DND-41 (cell line): ENCODE results near the gene FHL2.

Experiments
- ATAC-seq: fragments of 200-7000 bp; cut with Tn5 transposase; 3 replicates; pipeline ENCODE4 v1.9.1; 2021; ENCODE audit warnings: low read depth; ENCODE audit not compliant: insufficient read depth
- DNase-seq: peaks from one replicate; pipeline ENCODE4 v3.0.0-alpha.2; 2020
- H2AFZ ChIP-seq: 2 replicates; pipeline ENCODE4 v1.6.0; 2012; ENCODE audit warnings: low read depth, low read length
- H3K27ac ChIP-seq: 2 replicates; pipeline ENCODE4 v1.5.1; 2012; ENCODE audit warnings: low read length, inconsistent platforms
- H3K27me3 ChIP-seq: fragments of 200-600 bp; sonication (generic); 2 replicates; pipeline ENCODE4 v1.6.0; 2012; ENCODE audit warnings: low read length, mild to moderate bottlenecking, inconsistent platforms; ENCODE audit not compliant: insufficient read depth, poor library complexity
- H3K36me3 ChIP-seq: 2 replicates; pipeline ENCODE4 v1.5.1; 2012; ENCODE audit warnings: low read length, inconsistent platforms; ENCODE audit not compliant: insufficient read depth
- H3K4me1 ChIP-seq: 2 replicates; pipeline ENCODE4 v1.5.1; 2012; ENCODE audit warnings: mild to moderate bottlenecking, low read length; ENCODE audit not compliant: insufficient read depth
- H3K4me2 ChIP-seq: 2 replicates; pipeline ENCODE4 v1.6.0; 2012; ENCODE audit warnings: mild to moderate bottlenecking, moderate library complexity, low read length, inconsistent platforms; ENCODE audit not compliant: insufficient read depth
- H3K4me3 ChIP-seq, 2 experiments: fragments of 200-600 bp in 1 of 2; shearing (Covaris generic) in 1 of 2; 2 replicates each; pipeline ENCODE4 v1.5.1; 2012 to 2016; ENCODE audit warnings: inconsistent platforms in 2 of 2, low read length in 2 of 2, mild to moderate bottlenecking in 2 of 2, low read depth in 1 of 2, moderate library complexity in 1 of 2
- H3K79me2 ChIP-seq: 2 replicates; pipeline ENCODE4 v1.6.0; 2012; ENCODE audit warnings: low read length, inconsistent platforms; ENCODE audit not compliant: insufficient read depth
- H3K9ac ChIP-seq: 2 replicates; pipeline ENCODE4 v1.6.0; 2012; ENCODE audit warnings: low read depth, mild to moderate bottlenecking, inconsistent platforms, low read length, moderate library complexity
- H3K9me3 ChIP-seq: 2 replicates; pipeline ENCODE4 v1.5.1; 2012; ENCODE audit warnings: low read length, moderate library complexity, mild to moderate bottlenecking, inconsistent platforms; ENCODE audit not compliant: insufficient read depth, severe bottlenecking
- H4K20me1 ChIP-seq: 2 replicates; pipeline ENCODE4 v1.6.0; 2012; ENCODE audit warnings: low read length; ENCODE audit not compliant: insufficient read depth
- EZH2 ChIP-seq: IDR thresholded peaks from 3 replicates; pipeline ENCODE4 v1.6.1; 2012; ENCODE audit warnings: borderline replicate concordance, low read depth, mild to moderate bottlenecking, moderate library complexity, low read length, inconsistent platforms; ENCODE audit not compliant: severe bottlenecking
- TF ChIP-seq, protein P1 (sequence below): IDR thresholded peaks from 2 replicates; pipeline ENCODE4 v1.5.1; 2012; ENCODE audit warnings: borderline replicate concordance, low read length, moderate library complexity, mild to moderate bottlenecking; ENCODE audit not compliant: poor library complexity, severe bottlenecking; ENCODE audit errors: extremely low read depth

FHL2 gene

DNA sequence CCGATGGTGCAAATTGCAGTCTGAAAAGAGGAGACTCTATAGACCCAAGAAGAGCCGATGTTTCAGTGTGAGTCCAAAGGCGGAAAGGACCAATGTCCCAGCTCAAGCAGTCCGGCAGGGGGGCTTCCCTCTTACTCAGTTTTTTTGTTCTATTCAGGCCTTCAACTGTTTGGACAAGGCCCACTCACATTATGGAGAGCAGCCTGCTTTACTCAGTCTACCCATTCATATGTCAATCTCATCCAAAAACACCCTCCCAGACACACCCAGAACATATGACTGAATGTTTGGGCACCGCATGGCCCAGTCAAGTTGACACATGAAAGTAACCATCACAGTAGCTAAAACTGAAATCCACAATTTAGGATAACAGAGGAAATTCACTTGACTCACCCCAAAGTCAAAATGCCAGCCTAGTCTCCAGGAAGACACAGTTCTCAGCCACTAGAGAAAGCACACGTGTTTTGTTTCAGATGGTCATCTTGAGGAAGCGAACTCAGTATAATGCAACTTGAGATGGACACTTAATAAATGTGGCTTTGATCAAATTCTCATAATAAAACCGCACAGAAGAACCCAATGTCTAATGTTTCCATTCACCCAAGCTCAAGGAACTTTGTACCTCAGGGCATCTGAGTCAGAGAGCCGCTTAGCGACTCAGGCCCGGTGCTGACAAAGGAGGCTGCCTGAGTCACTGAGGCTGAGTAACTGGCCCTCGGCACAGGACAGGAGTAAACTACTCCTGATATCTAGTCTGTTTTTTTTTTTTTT lies 2.4 kb downstream of the FHL2 start:
- Histone ChIP-seq H2AFZ (no peak overlapping the region), H4K20me1 (no peaks in the 10 kb centered on the region), H3K4me3 (no peak overlapping the region), H3K27me3 (peaks cover 3% of the 10 kb centered on the region), H3K79me2 (no peaks in the 10 kb centered on the region), H3K27ac (no peak overlapping the region), H3K9me3 (no peaks in the 10 kb centered on the region), H3K36me3 (no peaks in the 10 kb centered on the region), H3K4me1 (no peaks in the 10 kb centered on the region), H3K4me2 (no peak overlapping the region), H3K9ac (no peak overlapping the region)
- ATAC-seq (no peak), DNase-seq (no peak)
- TF ChIP-seq, protein P1, sequence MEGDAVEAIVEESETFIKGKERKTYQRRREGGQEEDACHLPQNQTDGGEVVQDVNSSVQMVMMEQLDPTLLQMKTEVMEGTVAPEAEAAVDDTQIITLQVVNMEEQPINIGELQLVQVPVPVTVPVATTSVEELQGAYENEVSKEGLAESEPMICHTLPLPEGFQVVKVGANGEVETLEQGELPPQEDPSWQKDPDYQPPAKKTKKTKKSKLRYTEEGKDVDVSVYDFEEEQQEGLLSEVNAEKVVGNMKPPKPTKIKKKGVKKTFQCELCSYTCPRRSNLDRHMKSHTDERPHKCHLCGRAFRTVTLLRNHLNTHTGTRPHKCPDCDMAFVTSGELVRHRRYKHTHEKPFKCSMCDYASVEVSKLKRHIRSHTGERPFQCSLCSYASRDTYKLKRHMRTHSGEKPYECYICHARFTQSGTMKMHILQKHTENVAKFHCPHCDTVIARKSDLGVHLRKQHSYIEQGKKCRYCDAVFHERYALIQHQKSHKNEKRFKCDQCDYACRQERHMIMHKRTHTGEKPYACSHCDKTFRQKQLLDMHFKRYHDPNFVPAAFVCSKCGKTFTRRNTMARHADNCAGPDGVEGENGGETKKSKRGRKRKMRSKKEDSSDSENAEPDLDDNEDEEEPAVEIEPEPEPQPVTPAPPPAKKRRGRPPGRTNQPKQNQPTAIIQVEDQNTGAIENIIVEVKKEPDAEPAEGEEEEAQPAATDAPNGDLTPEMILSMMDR: no peak
- no peak for TF ChIP-seq EZH2

DNA sequence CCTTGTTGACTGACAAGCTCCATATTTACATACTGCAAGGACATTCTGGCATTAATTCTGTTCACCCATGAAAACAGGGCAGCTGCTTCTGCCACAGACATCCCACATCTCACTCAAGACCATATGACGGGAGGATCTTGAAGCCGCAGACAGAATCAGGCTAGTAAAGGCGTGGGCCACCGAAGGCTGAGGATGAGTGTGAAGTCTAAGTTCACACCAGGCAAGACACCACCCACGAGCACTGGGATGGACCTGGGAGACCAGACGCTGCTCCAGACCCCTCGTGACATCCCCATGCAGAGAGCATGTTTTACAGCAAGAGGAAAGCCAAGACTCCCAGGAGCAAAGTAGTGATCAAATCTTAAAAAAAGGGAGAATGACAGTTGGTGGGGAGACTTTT lies 3.2 kb downstream of the FHL2 start:
- no peak overlapping the region for H2AFZ ChIP-seq
- H4K20me1 ChIP-seq: no peaks in the 10 kb centered on the region
- H3K36me3 ChIP-seq: no peaks in the 10 kb centered on the region
- no peaks in the 10 kb centered on the region for H3K79me2 ChIP-seq
- DNase-seq (no peak), ATAC-seq (no peak)
- H3K27me3 ChIP-seq: peaks cover 3% of the 10 kb centered on the region
- no peak overlapping the region for H3K27ac ChIP-seq
- no peaks in the 10 kb centered on the region for H3K4me1 ChIP-seq
- no peak overlapping the region for H3K4me3 ChIP-seq
- no peaks in the 10 kb centered on the region for H3K9me3 ChIP-seq
- H3K4me2 ChIP-seq: no peak overlapping the region
- H3K9ac ChIP-seq: no peak overlapping the region
- TF ChIP-seq EZH2: no peak
- TF ChIP-seq, protein P1: no peak

DNA sequence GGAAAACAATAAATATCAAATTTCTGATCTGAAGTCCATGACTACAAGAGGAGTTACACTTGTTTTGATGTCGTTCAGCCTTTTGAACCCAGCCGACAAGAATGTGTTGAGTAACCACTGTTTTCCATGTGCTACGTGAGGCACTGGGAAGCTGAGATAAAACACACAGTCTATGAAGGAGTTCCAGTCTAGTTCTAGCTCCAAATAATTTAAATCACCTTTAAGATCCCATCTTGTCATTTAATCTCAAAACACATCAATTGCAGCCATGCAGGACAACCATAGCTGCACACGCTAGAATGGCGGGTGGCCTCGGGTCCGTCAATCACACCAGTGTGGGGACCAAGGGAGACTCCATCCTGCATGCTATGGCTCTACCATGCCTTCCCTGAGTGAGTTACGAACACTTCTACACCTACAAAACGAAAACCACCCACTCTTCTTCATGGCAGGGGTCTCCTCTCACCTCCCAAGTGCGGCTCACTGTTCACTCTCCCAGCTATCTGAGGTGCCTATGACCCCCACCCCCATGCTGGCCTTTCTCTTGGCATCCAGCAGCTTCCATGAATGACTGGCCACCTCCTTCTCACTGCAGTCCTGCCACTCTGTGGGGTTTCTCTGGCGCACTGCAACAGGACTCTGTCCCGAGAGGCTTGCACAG lies 3.8 kb downstream of the FHL2 start:
- ATAC-seq: no peak
- Histone ChIP-seq H3K27ac (no peak overlapping the region), H3K9ac (no peak overlapping the region), H4K20me1 (no peaks in the 10 kb centered on the region), H3K4me3 (no peak overlapping the region), H3K27me3 (peaks cover 3% of the 10 kb centered on the region), H3K9me3 (no peaks in the 10 kb centered on the region), H3K4me1 (no peaks in the 10 kb centered on the region), H2AFZ (no peak overlapping the region), H3K79me2 (no peaks in the 10 kb centered on the region), H3K36me3 (no peaks in the 10 kb centered on the region), H3K4me2 (no peak overlapping the region)
- DNase-seq: no peak
- no peak for TF ChIP-seq EZH2
- TF ChIP-seq, protein P1: no peak
